ENCODE measurements around the gene IFNA14. TPM values are rescaled to one million over a fixed set of nuclear protein-coding genes. Genes with fewer than 3 reads are reported as not detected.

Gene IFNA14
- total and polyA plus RNA-seq, 2 donors (not counting 1 experiment from before 2014, with no cell fraction given): not detected

- peaks cover 45% of the 10 kb centered on the region for H3K27me3 Mint-ChIP-seq
- H3K4me1 ChIP-seq (ENCODE audit: control insufficient read depth in 2 of 2, insufficient read depth in 2 of 2, low read length in 2 of 2): peaks cover 2 to 3% of the 10 kb centered on the region in 2 donors
- no peaks in the 10 kb centered on the region for H3K9me3 Mint-ChIP-seq (ENCODE audit: insufficient read depth)
- no peak overlapping the region for H3K4me2 ChIP-seq (replicated peaks; ENCODE audit: low read depth, low read length, poor library complexity, severe bottlenecking)
- H3K27ac Mint-ChIP-seq: no peak overlapping the region
- ChIA-PET CTCF (interaction anchor here (0.8 to 2.8 kb wide), 15 partner anchors 9 to 538 kb away, joined by 3 to 11 read pairs (median 5); no protein-coding TSS in a partner anchor), POLR2A (no interaction called here)
- peaks cover 5% of the 10 kb centered on the region for H3K4me1 Mint-ChIP-seq
- TF ChIP-seq EZH2 (IDR thresholded peaks at IDR 0.05; ENCODE audit: borderline replicate concordance, insufficient read depth, low read depth, low read length, poor library complexity, severe bottlenecking) (no peak), CTCF (IDR thresholded peaks at IDR 0.05) (peak; percentile 69)
- no peaks in the 10 kb centered on the region for H3K79me2 ChIP-seq (ENCODE audit: control insufficient read depth, insufficient read depth, low read length)
- H3K4me3 ChIP-seq (ENCODE audit: control extremely low read depth in 1 of 5, extremely low read depth in 1 of 5, insufficient read depth in 1 of 5, low read depth in 2 of 5, low read length in 4 of 5): no peak overlapping the region
- H3K27me3 ChIP-seq (replicated peaks in 1 of 4; ENCODE audit: control extremely low read depth in 1 of 4, control insufficient read depth in 3 of 4, insufficient read depth in 4 of 4, low read length in 3 of 4): no peaks in the 10 kb centered on the region
- no peaks in the 10 kb centered on the region for H3K36me3 ChIP-seq (replicated peaks in 1 of 2; ENCODE audit: control extremely low read depth in 1 of 2, control insufficient read depth in 1 of 2, extremely low read depth in 1 of 2, insufficient read depth in 2 of 2, low read length in 1 of 2)
- no peak overlapping the region for H3K9ac ChIP-seq (ENCODE audit: low read length)
- no peak overlapping the region for H3K27ac ChIP-seq (ENCODE audit: low read length in 2 of 2)
- DNase-seq (peak; percentile 23), ATAC-seq (ENCODE audit: low read depth) (peak; percentile 43)
- no peak overlapping the region for H2AFZ ChIP-seq (ENCODE audit: insufficient read depth, low read depth, low read length, poor library complexity, severe bottlenecking)
- WGBS (ENCODE audit: insufficient coverage): 0% methylated on average over 3 of the region's 3 CpGs
- H3K4me3 Mint-ChIP-seq: no peak overlapping the region
- H4K20me1 ChIP-seq (ENCODE audit: control insufficient read depth, insufficient read depth, low read length, poor library complexity, severe bottlenecking): no peaks in the 10 kb centered on the region
- intact Hi-C loops (cut with micrococcal nuclease): loop anchor here (1.0 kb wide), 1 partner anchor 536 kb away; no protein-coding TSS in a partner anchor
- no peaks in the 10 kb centered on the region for H3K9me3 ChIP-seq (ENCODE audit: control extremely low read depth in 1 of 3, control insufficient read depth in 2 of 3, insufficient read depth in 1 of 3, low read length in 2 of 3)
Measured at GRCh38 chr9:21252721-21253547, 13.1 kb upstream of the IFNA14 start.

- intact Hi-C loops (cut with micrococcal nuclease): no loop called here
Measured at GRCh38 chr9:21251638-21252037, 11.8 kb upstream of the IFNA14 start.

More at GRCh38 chr9:21251638-21252037, 11.8 kb upstream of the IFNA14 start:
- Histone ChIP-seq H2AFZ (ENCODE audit: insufficient read depth, low read depth, low read length, poor library complexity, severe bottlenecking) (no peak overlapping the region), H3K9me3 (ENCODE audit: control extremely low read depth in 1 of 3, control insufficient read depth in 2 of 3, insufficient read depth in 1 of 3, low read length in 2 of 3) (no peaks in the 10 kb centered on the region), H3K27ac (ENCODE audit: low read length in 2 of 2) (no peak overlapping the region), H3K4me3 (ENCODE audit: control extremely low read depth in 1 of 5, extremely low read depth in 1 of 5, insufficient read depth in 1 of 5, low read depth in 2 of 5, low read length in 4 of 5) (no peak overlapping the region), H3K9ac (ENCODE audit: low read length) (no peak overlapping the region), H3K4me2 (replicated peaks; ENCODE audit: low read depth, low read length, poor library complexity, severe bottlenecking) (no peak overlapping the region), H3K4me1 (ENCODE audit: control insufficient read depth in 2 of 2, insufficient read depth in 2 of 2, low read length in 2 of 2) (peaks cover 2 to 3% of the 10 kb centered on the region in 2 donors), H3K27me3 (replicated peaks in 1 of 4; ENCODE audit: control extremely low read depth in 1 of 4, control insufficient read depth in 3 of 4, insufficient read depth in 4 of 4, low read length in 3 of 4) (no peaks in the 10 kb centered on the region), H4K20me1 (ENCODE audit: control insufficient read depth, insufficient read depth, low read length, poor library complexity, severe bottlenecking) (no peaks in the 10 kb centered on the region), H3K79me2 (ENCODE audit: control insufficient read depth, insufficient read depth, low read length) (no peaks in the 10 kb centered on the region), H3K36me3 (replicated peaks in 1 of 2; ENCODE audit: control extremely low read depth in 1 of 2, control insufficient read depth in 1 of 2, extremely low read depth in 1 of 2, insufficient read depth in 2 of 2, low read length in 1 of 2) (no peaks in the 10 kb centered on the region)
- Mint-ChIP-seq H3K27ac (no peak overlapping the region), H3K9me3 (ENCODE audit: insufficient read depth) (no peaks in the 10 kb centered on the region), H3K27me3 (peaks cover 40% of the 10 kb centered on the region), H3K4me3 (no peak overlapping the region), H3K4me1 (peaks cover 5% of the 10 kb centered on the region)
- ATAC-seq (ENCODE audit: low read depth) (no peak), DNase-seq (no peak)
- ChIA-PET CTCF (interaction anchor here (1.5 to 2.8 kb wide), 6 partner anchors 13 to 539 kb away, joined by 5 to 11 read pairs (median 8); no protein-coding TSS in a partner anchor), POLR2A (no interaction called here)
- TF ChIP-seq EZH2 (IDR thresholded peaks at IDR 0.05; ENCODE audit: borderline replicate concordance, insufficient read depth, low read depth, low read length, poor library complexity, severe bottlenecking) (no peak), CTCF (IDR thresholded peaks at IDR 0.05) (no peak)
- 88% methylated on average over 2 of the region's 4 CpGs for WGBS (ENCODE audit: insufficient coverage)

Data from B cell (primary cell).